ENCODE data around the gene MTARC1.

Gene MTARC1

GRCh38 chr1:220804202-220804586 lies 17.5 kb downstream of the MTARC1 start:
- TF ChIP-seq BHLHE40 (IDR thresholded peaks at IDR 0.05; ENCODE audit: borderline replicate concordance) (no peak), ARNT (IDR thresholded peaks at IDR 0.05) (no peak), CTBP1 (IDR thresholded peaks at IDR 0.05; ENCODE audit: borderline replicate concordance) (no peak), L3MBTL2 (conservative IDR thresholded peaks at IDR 0.05) (no peak), SP1 (IDR thresholded peaks at IDR 0.05) (no peak), TARDBP (IDR thresholded peaks at IDR 0.05) (no peak), NFRKB (IDR thresholded peaks at IDR 0.05) (no peak)
- DNase-seq (ENCODE audit: extremely low spot score) = no peak
- ChIA-PET CTCF (interaction anchor here (1.0 to 2.1 kb wide), 4 partner anchors 16 to 826 kb away, joined by 3 to 8 read pairs (median 4); partner anchors contain the start of gene MTARC1), POLR2A (no interaction called here)

GRCh38 chr1:220806408-220806807 lies 19.7 kb downstream of the MTARC1 start:
- CTCF ChIA-PET = no interaction called here
- POLR2A ChIA-PET = no interaction called here
- DNase-seq (ENCODE audit: extremely low spot score) = no peak
- no peak for TF ChIP-seq FOXA1 (IDR thresholded peaks at IDR 0.05)
- no peak for TF ChIP-seq FOXM1 (IDR thresholded peaks at IDR 0.05; ENCODE audit: borderline replicate concordance)
- TF ChIP-seq NFRKB (IDR thresholded peaks at IDR 0.05) = no peak
- no peak for TF ChIP-seq SUZ12 (IDR thresholded peaks at IDR 0.05)
- TF ChIP-seq ARNT (IDR thresholded peaks at IDR 0.05) = no peak
- TF ChIP-seq BHLHE40 (IDR thresholded peaks at IDR 0.05; ENCODE audit: borderline replicate concordance) = no peak
- no peak for TF ChIP-seq CTBP1 (IDR thresholded peaks at IDR 0.05; ENCODE audit: borderline replicate concordance)
- no peak for TF ChIP-seq LEF1 (IDR thresholded peaks at IDR 0.05; ENCODE audit: borderline replicate concordance)
- no peak for TF ChIP-seq HDGF (IDR thresholded peaks at IDR 0.05; ENCODE audit: borderline replicate concordance)

- ChIA-PET POLR2A (interaction anchor here (1.4 kb wide), 1 partner anchor 21 kb away, joined by 4 read pairs; the partner anchor contains the start of gene MTARC1), CTCF (interaction anchor here (0.9 kb wide), 1 partner anchor 21 kb away, joined by 3 read pairs; the partner anchor contains the start of gene MTARC1)
- DNase-seq (ENCODE audit: extremely low spot score) = no peak
- TF ChIP-seq CTBP1 (IDR thresholded peaks at IDR 0.05; ENCODE audit: borderline replicate concordance) (no peak), BHLHE40 (IDR thresholded peaks at IDR 0.05; ENCODE audit: borderline replicate concordance) (no peak), LEF1 (IDR thresholded peaks at IDR 0.05; ENCODE audit: borderline replicate concordance) (no peak), FOXM1 (IDR thresholded peaks at IDR 0.05; ENCODE audit: borderline replicate concordance) (no peak), ZNF384 (IDR thresholded peaks at IDR 0.05) (no peak), TARDBP (IDR thresholded peaks at IDR 0.05) (no peak), FOXK2 (IDR thresholded peaks at IDR 0.05) (no peak), ARNT (IDR thresholded peaks at IDR 0.05) (no peak), PKNOX1 (IDR thresholded peaks at IDR 0.05) (no peak), FOXA1 (IDR thresholded peaks at IDR 0.05) (no peak), L3MBTL2 (conservative IDR thresholded peaks at IDR 0.05) (no peak), SP1 (IDR thresholded peaks at IDR 0.05) (no peak), NFRKB (IDR thresholded peaks at IDR 0.05) (no peak), SUZ12 (IDR thresholded peaks at IDR 0.05) (no peak), HDGF (IDR thresholded peaks at IDR 0.05; ENCODE audit: borderline replicate concordance) (no peak), ELF4 (IDR thresholded peaks at IDR 0.05) (no peak)
These were observed 21.0 kb downstream of the MTARC1 start for GRCh38 chr1:220807726-220808125.

GRCh38 chr1:220808345-220809186 lies 21.9 kb downstream of the MTARC1 start:
- ChIA-PET POLR2A (interaction anchor here (0.6 to 1.4 kb wide), 3 partner anchors 9 to 369 kb away, joined by 3 to 4 read pairs (median 4); partner anchors contain the start of gene MTARC1), CTCF (no interaction called here)
- TF ChIP-seq SP1 (IDR thresholded peaks at IDR 0.05) = no peak
- TF ChIP-seq PKNOX1 (IDR thresholded peaks at IDR 0.05) = peak; percentile 82
- DNase-seq (ENCODE audit: extremely low spot score) = no peak

- TF ChIP-seq PKNOX1 (IDR thresholded peaks at IDR 0.05) = no peak
- no peak for TF ChIP-seq SUZ12 (IDR thresholded peaks at IDR 0.05)
- no peak for TF ChIP-seq TARDBP (IDR thresholded peaks at IDR 0.05)
- TF ChIP-seq FOXA1 (IDR thresholded peaks at IDR 0.05) = no peak
- TF ChIP-seq ZNF384 (IDR thresholded peaks at IDR 0.05) = no peak
- no peak for TF ChIP-seq BHLHE40 (IDR thresholded peaks at IDR 0.05; ENCODE audit: borderline replicate concordance)
- no peak for TF ChIP-seq FOXK2 (IDR thresholded peaks at IDR 0.05)
- no peak for DNase-seq (ENCODE audit: extremely low spot score)
- CTCF ChIA-PET = no interaction called here
- POLR2A ChIA-PET = interaction anchor here (0.6 kb wide), 1 partner anchor 369 kb away, joined by 3 read pairs; no protein-coding TSS in a partner anchor
These were observed 22.5 kb downstream of the MTARC1 start for GRCh38 chr1:220809187-220809550.

GRCh38 chr1:220809704-220810103 lies 23.0 kb downstream of the MTARC1 start:
- ChIA-PET CTCF (interaction anchor here (0.7 to 1.0 kb wide), 2 partner anchors 463 to 622 kb away, joined by 3 read pairs; no protein-coding TSS in a partner anchor), POLR2A (no interaction called here)
- no peak for DNase-seq (ENCODE audit: extremely low spot score)
- TF ChIP-seq L3MBTL2 (conservative IDR thresholded peaks at IDR 0.05) (no peak), FOXK2 (IDR thresholded peaks at IDR 0.05) (no peak), SP1 (IDR thresholded peaks at IDR 0.05) (no peak), SUZ12 (IDR thresholded peaks at IDR 0.05) (no peak), HDGF (IDR thresholded peaks at IDR 0.05; ENCODE audit: borderline replicate concordance) (no peak), FOXA1 (IDR thresholded peaks at IDR 0.05) (no peak), LEF1 (IDR thresholded peaks at IDR 0.05; ENCODE audit: borderline replicate concordance) (no peak), NFRKB (IDR thresholded peaks at IDR 0.05) (no peak), PKNOX1 (IDR thresholded peaks at IDR 0.05) (no peak), ELF4 (IDR thresholded peaks at IDR 0.05) (no peak), TARDBP (IDR thresholded peaks at IDR 0.05) (no peak), ARNT (IDR thresholded peaks at IDR 0.05) (no peak), ZNF384 (IDR thresholded peaks at IDR 0.05) (no peak), CTBP1 (IDR thresholded peaks at IDR 0.05; ENCODE audit: borderline replicate concordance) (no peak), FOXM1 (IDR thresholded peaks at IDR 0.05; ENCODE audit: borderline replicate concordance) (no peak), BHLHE40 (IDR thresholded peaks at IDR 0.05; ENCODE audit: borderline replicate concordance) (no peak)

Data from HEK293T (cell line).